CD4-positive, CD25-positive, alpha-beta regulatory T cell (primary cell): ENCODE measurements around the gene ZSWIM5. TPM values are rescaled to one million over a fixed set of nuclear protein-coding genes. Genes with fewer than 3 reads are reported as not detected.
"Not testable (repeated sequence)": the region's sequence is repeated elsewhere in the genome, so short reads cannot be mapped to it uniquely, and the experiment has no call there.

Experiments used
- ATAC-seq, 2 donors: fragments of 150-1000 bp; cut with Tn5 transposase; one replicate each; pipeline ENCODE4 v1.10.0; 2021; ENCODE audit warnings: low read depth in 2 of 2, moderate number of reproducible peaks in 2 of 2, moderate library complexity in 1 of 2
- DNase-seq, 3 donors: peaks; one replicate each; pipeline versions ENCODE4 v3.0.0 to v3.0.0-alpha.2; 2012 to 2022; ENCODE audit warnings: mixed read lengths in 1 of 3
- H3K27ac ChIP-seq: one replicate; pipeline ENCODE4 v1.7.0; 2013; ENCODE audit warnings: mild to moderate bottlenecking, low read length; ENCODE audit not compliant: insufficient read depth, poor library complexity, severe bottlenecking
- H3K27me3 ChIP-seq: one replicate; pipeline ENCODE4 v1.7.0; 2013; ENCODE audit warnings: low read length; ENCODE audit not compliant: control insufficient read depth, insufficient read depth
- H3K36me3 ChIP-seq: one replicate; pipeline ENCODE4 v1.7.0; 2013; ENCODE audit warnings: mild to moderate bottlenecking, low read length, moderate library complexity; ENCODE audit not compliant: control insufficient read depth, insufficient read depth
- H3K4me1 ChIP-seq: 2 replicates; pipeline ENCODE4 v1.7.0; 2013; ENCODE audit warnings: mild to moderate bottlenecking, low read length; ENCODE audit not compliant: insufficient read depth, control insufficient read depth, poor library complexity, severe bottlenecking
- H3K4me3 ChIP-seq: one replicate; pipeline ENCODE4 v1.7.0; 2013; ENCODE audit warnings: low read depth, mild to moderate bottlenecking, low read length, moderate library complexity
- H3K9me3 ChIP-seq, 2 experiments: 1 replicate in 1 of 2; 2 replicates in 1 of 2; pipeline ENCODE4 v1.7.0; 2013; ENCODE audit warnings: low read length in 2 of 2, mild to moderate bottlenecking in 1 of 2, moderate library complexity in 1 of 2; ENCODE audit not compliant: control insufficient read depth in 2 of 2
- H3K27ac Mint-ChIP-seq, 3 donors: one replicate each; pipeline ENCODE4 v1.8.0; 2020 to 2022; ENCODE audit warnings: mild to moderate bottlenecking in 3 of 3, mixed read lengths in 3 of 3, moderate library complexity in 2 of 3
- H3K27me3 Mint-ChIP-seq: one replicate; pipeline ENCODE4 v1.8.0; 2022; ENCODE audit warnings: mild to moderate bottlenecking, mixed read lengths
- H3K36me3 Mint-ChIP-seq: one replicate; pipeline ENCODE4 v1.8.0; 2020; ENCODE audit warnings: mixed read lengths
- H3K4me1 Mint-ChIP-seq, 4 donors: one replicate each; pipeline ENCODE4 v1.8.0; 2020 to 2022; ENCODE audit warnings: mixed read lengths in 4 of 4, mild to moderate bottlenecking in 1 of 4
- H3K4me3 Mint-ChIP-seq, 4 donors: one replicate each; pipeline ENCODE4 v1.8.0; 2020 to 2022; ENCODE audit warnings: mild to moderate bottlenecking in 4 of 4, mixed read lengths in 4 of 4, moderate library complexity in 3 of 4
- H3K9me3 Mint-ChIP-seq, 7 donors: one replicate each; pipeline ENCODE4 v1.8.0; 2020 to 2022; ENCODE audit warnings: mixed read lengths in 7 of 7, mild to moderate bottlenecking in 3 of 7, moderate library complexity in 2 of 7
- polyA plus RNA-seq, 4 donors: library from polyadenylated mRNA; unstranded; fragments of 300-500 nt; fragmentation: Illumina TruSeq; gene quantifications; one replicate each; pipeline ENCODE4 v1.2.3, GENCODE V29; 2021
- total RNA-seq: library from RNA; stranded (reverse); gene quantifications from one replicate; pipeline ENCODE4 v1.2.3, GENCODE V29; 2022

ZSWIM5 gene
- total and polyA plus RNA-seq, 5 donors from 2014 or later: 0.09 to 0.23 (median 0.10) TPM; not detected in 1

DNA sequence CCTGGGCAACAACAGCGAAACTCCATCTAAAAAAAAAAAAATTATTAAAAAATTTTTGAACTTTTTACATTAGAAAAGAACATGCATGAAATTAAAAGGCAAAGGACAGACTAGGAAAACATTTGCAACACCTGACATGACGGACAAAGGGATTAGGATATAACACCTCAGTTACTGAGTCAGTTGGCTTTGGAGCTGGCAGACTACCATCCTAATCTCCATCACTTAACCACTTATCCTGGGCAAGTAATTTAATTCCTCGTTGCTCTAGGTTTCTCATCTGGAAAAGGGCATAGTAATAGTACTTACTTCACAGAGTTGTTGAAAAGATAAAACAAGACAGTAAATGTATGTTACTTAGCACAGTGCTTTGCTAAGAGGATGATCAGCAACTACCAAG, 207.2 kb downstream of the ZSWIM5 start:
- Mint-ChIP-seq H3K36me3 (peaks cover 16% of the 10 kb centered on the region), H3K27me3 (no peaks in the 10 kb centered on the region), H3K27ac (no peak overlapping the region), H3K9me3 (no peaks in the 10 kb centered on the region), H3K4me1 (peaks cover 0 to 11% (median 3%) of the 10 kb centered on the region in 4 donors), H3K4me3 (no peak overlapping the region)
- H3K27ac ChIP-seq: no peak overlapping the region
- H3K4me3 ChIP-seq: no peak overlapping the region
- peaks cover 22% of the 10 kb centered on the region for H3K36me3 ChIP-seq
- H3K4me1 ChIP-seq: no peaks in the 10 kb centered on the region
- no peaks in the 10 kb centered on the region for H3K27me3 ChIP-seq
- no peak for DNase-seq
- H3K9me3 ChIP-seq: no peaks in the 10 kb centered on the region
- no peak for ATAC-seq

DNA sequence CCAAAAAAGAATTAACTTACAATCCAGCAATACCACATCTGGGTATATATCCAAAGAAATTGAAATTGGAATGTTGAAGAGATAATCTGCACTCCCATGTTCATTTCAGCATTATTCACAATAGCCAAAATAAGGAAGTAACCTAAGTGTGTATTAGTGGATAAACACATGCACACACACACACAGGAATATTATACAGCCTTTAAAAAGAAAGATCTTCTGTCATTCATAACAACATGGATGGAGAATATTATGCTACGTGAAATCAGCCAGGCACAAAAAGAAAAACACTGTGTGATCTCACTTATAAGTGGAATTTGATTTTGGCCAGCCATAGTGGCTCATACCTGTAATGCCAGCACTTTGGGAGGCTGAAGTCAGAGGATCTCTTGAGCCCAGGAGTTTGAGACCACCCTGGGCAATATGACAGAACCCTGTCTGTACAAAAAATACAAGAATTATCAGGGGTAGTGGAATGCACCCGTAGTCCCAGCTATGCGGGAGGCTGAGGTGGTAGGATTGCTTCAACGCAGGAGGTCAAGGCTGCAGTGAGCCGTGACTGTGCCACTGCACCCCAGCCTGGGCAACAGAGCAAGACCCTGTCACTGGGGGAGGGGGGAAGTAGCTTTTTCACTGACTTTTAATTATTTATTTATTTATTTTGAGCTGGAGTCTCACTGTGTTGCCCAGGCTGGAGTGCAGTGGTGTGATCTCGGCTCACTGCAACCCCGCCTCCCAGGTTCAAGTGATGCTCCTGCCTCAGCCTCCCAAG, 210.8 kb downstream of the ZSWIM5 start:
- no peak for ATAC-seq
- Mint-ChIP-seq H3K27ac (no peak overlapping the region), H3K4me1 (peaks cover 0 to 3% (median 1%) of the 10 kb centered on the region in 4 donors), H3K9me3 (no peaks in the 10 kb centered on the region), H3K36me3 (peaks cover under 1% of the 10 kb centered on the region), H3K27me3 (peaks cover 9% of the 10 kb centered on the region), H3K4me3 (no peak overlapping the region)
- Histone ChIP-seq H3K4me1 (no peaks in the 10 kb centered on the region), H3K36me3 (no peaks in the 10 kb centered on the region), H3K27me3 (no peaks in the 10 kb centered on the region), H3K4me3 (no peak overlapping the region), H3K27ac (no peak overlapping the region), H3K9me3 (no peaks in the 10 kb centered on the region)
- no peak for DNase-seq

DNA sequence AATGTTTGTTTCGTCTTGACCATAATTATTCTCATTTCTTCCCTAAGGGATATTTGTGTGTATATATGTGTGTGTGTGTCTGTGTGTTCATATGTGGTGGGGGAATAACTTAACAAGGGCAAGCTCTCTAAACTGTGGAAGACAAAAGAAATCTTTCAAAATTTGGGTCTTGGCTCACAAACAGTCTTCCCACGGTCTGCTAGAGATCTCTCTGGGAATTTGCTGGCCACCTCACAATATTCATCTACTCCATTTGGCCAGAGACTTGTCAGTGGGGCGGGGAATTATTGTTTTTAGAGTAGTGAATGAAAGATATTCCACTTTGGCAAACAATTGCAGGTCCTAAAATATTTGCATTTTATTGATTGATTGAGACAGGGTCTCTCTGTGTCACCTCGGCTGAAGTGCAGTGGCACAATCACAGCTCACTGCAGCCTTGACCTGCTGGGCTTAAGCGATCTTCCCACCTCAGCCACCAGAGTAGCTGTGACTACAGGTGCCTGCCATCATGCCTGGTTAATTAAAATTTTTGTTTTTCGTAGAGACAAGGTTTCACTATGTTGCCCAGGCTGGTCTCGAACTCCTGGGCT, 212.0 kb downstream of the ZSWIM5 start:
- no peaks in the 10 kb centered on the region for H3K4me1 Mint-ChIP-seq
- Histone ChIP-seq H3K36me3 (no peaks in the 10 kb centered on the region), H3K4me3 (no peak overlapping the region), H3K27ac (no peak overlapping the region), H3K9me3 (no peaks in the 10 kb centered on the region), H3K27me3 (no peaks in the 10 kb centered on the region), H3K4me1 (no peaks in the 10 kb centered on the region)
- no peaks in the 10 kb centered on the region for H3K36me3 Mint-ChIP-seq
- H3K4me3 Mint-ChIP-seq: no peak overlapping the region
- ATAC-seq (no peak), DNase-seq (no peak)
- no peaks in the 10 kb centered on the region for H3K9me3 Mint-ChIP-seq
- peaks cover 16% of the 10 kb centered on the region for H3K27me3 Mint-ChIP-seq
- no peak overlapping the region for H3K27ac Mint-ChIP-seq

DNA sequence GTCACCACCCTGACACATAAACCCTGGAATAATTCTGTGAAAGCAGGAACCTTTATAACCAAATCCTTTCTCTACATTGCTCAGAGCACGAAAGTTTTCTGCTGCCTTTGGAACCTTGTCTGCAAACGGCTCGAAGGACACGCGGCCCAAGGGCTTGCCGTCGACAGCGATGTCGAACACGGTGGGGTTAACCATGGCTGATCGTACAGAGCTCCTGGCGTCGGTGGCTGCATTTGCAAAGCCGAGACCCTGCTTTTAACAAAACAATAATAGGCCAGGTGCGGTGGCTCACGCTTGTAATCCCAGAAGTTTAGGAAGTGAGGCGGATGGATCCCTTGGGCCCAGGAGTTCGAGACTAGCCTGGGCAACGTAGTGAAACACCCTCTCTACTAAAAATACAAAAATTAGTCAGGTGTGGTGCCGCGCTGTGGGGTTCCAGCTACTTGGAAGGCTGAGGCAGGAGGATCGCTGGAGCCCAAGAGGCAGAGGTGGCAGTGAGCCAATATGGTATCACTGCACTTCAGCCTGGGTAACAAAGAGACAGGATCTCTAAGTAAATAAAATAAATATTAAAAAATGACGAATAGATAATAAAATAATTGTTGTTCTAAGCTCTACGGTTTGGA, 217.8 kb downstream of the ZSWIM5 start:
- no peak overlapping the region for H3K4me3 ChIP-seq
- H3K27me3 ChIP-seq: no peaks in the 10 kb centered on the region
- H3K27ac Mint-ChIP-seq: peak overlapping the region in 1 of 3 donors; percentile 56
- no peaks in the 10 kb centered on the region for H3K9me3 ChIP-seq
- no peak for DNase-seq
- peaks cover 18% of the 10 kb centered on the region for H3K27me3 Mint-ChIP-seq
- H3K27ac ChIP-seq: no peak overlapping the region
- no peaks in the 10 kb centered on the region for H3K36me3 ChIP-seq
- peaks cover 5 to 21% (median 14%) of the 10 kb centered on the region in 4 donors for H3K4me1 Mint-ChIP-seq
- ATAC-seq: no peak
- no peaks in the 10 kb centered on the region for H3K9me3 Mint-ChIP-seq
- peaks cover 18% of the 10 kb centered on the region for H3K4me1 ChIP-seq
- H3K36me3 Mint-ChIP-seq: no peaks in the 10 kb centered on the region
- peak overlapping the region in 3 of 4 donors; percentile 53 to 79 (median 70) for H3K4me3 Mint-ChIP-seq

DNA sequence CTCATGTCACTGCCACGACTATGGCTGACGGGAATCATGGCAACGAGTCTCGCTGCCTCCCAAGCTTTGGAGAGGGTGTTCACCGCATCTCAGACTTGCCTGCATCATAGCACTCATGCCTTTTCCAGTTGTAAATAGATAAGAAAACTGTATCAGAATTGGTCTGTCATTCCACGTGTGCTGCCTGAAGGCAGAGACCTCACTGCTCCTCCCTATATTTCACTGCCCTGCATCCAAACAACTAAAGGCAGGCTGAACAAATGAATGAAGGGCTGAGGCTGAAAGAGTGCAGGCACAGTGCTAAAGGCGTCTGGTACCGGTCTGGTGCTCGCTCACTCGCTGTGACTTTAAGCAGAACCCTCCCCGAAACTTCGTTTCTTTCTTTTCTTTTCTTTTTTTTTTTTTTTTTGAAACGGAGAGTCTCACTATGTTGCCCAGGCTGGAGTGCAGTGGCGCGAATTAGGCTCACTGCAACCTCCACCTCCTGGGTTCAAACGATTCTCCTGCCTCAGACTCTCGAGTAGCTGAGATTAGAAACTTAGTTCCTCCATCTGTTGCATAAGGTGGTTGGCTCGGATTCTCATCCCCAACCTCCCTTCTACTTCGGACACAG, 220.6 kb downstream of the ZSWIM5 start:
- peak in 1 of 2 donors; percentile 1 for ATAC-seq
- H3K9me3 Mint-ChIP-seq: no peaks in the 10 kb centered on the region

DNA sequence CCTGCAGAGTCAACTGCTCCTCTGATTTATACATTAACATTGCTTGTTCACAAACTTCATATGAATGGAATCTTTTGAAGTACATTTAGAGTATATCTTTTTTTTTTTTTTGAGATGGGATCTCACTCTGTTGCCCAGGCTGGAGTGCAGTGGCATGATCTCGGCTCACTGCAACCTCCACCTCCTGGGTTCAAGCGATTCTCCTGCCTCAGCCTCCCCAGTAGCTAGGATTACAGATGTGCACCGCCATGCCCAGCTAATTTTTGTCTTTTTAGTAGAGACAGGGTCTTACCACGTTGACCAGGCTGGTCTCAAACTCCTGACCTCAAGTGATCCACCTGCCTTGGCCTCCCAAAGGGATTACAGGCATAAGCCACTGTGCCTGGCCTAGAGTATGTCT, 229.0 kb downstream of the ZSWIM5 start:
- peaks cover 14 to 26% (median 18%) of the 10 kb centered on the region in 4 donors for H3K4me1 Mint-ChIP-seq
- H3K36me3 ChIP-seq: peaks cover 46% of the 10 kb centered on the region
- not testable (repeated sequence) for H3K27ac ChIP-seq, H3K27me3 ChIP-seq, H3K4me3 ChIP-seq, H3K9me3 ChIP-seq, H3K4me3 Mint-ChIP-seq, ATAC-seq, H3K4me1 ChIP-seq, H3K9me3 Mint-ChIP-seq, H3K27me3 Mint-ChIP-seq, DNase-seq
- H3K27ac Mint-ChIP-seq: peak overlapping the region in 1 of 3 donors; percentile 74
- peaks cover 47% of the 10 kb centered on the region for H3K36me3 Mint-ChIP-seq

More for the DNA sequence above, 220.6 kb downstream of the ZSWIM5 start:
- Mint-ChIP-seq H3K4me3 (peak overlapping the region; percentile 91 to 99 (median 98)), H3K36me3 (peaks cover 3% of the 10 kb centered on the region), H3K27me3 (peaks cover 9% of the 10 kb centered on the region), H3K27ac (peak overlapping the region; percentile 52 to 92 (median 82)), H3K4me1 (peaks cover 11 to 32% (median 20%) of the 10 kb centered on the region in 4 donors)
- DNase-seq: no peak
- Histone ChIP-seq H3K4me3 (peak overlapping the region; percentile 91), H3K27me3 (no peaks in the 10 kb centered on the region), H3K9me3 (no peaks in the 10 kb centered on the region), H3K27ac (peak overlapping the region; percentile 51), H3K36me3 (peaks cover 4% of the 10 kb centered on the region), H3K4me1 (peaks cover 18% of the 10 kb centered on the region)

DNA sequence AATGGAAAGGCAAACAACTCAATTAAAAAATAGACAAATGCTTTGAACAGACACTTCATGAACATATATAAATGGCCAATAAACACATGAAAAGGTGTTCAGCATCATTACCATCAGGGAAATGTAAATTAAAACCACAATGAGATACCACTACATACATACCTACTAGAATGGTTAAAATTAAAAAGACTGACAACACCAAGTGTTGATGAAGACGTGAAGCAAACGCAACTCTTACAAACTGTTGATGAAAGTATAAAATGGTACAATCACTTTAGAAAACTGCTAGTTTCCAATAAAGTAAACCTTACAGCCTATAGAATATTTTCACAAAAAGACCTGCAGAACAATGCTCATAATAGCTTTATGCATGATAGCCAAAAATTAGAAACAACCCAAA, 230.2 kb downstream of the ZSWIM5 start:
- Histone ChIP-seq H3K4me1 (peaks cover 3% of the 10 kb centered on the region), H3K27me3 (no peaks in the 10 kb centered on the region), H3K27ac (no peak overlapping the region), H3K9me3 (no peaks in the 10 kb centered on the region), H3K36me3 (peaks cover 46% of the 10 kb centered on the region), H3K4me3 (no peak overlapping the region)
- Mint-ChIP-seq H3K4me1 (peaks cover 12 to 23% (median 15%) of the 10 kb centered on the region in 4 donors), H3K27me3 (no peaks in the 10 kb centered on the region), H3K9me3 (peaks cover 0 to 6% (median 1%) of the 10 kb centered on the region in 7 donors), H3K27ac (peak overlapping the region in 1 of 3 donors; percentile 2), H3K4me3 (no peak overlapping the region), H3K36me3 (peaks cover 47% of the 10 kb centered on the region)
- ATAC-seq (no peak), DNase-seq (no peak)
